GM19452 (cell line): ENCODE results near the gene ASS1.
"Not testable (repeated sequence)": the region's sequence is repeated elsewhere in the genome, so short reads cannot be mapped to it uniquely, and the experiment has no call there.

Source experiments
- ATAC-seq: cut with Tn5 transposase; IDR thresholded peaks from one replicate; pipeline ENCODE4 v1.9.1; 2021; ENCODE audit not compliant: unreplicated experiment

The ASS1 gene

GRCh38 chr9:130444565-130445221, at the start of gene ASS1:
TSS of gene ASS1 (plus strand) at chr9:130444961. CDS start at chr9:130452229, 7,268 bp downstream.
- ATAC-seq, result no peak

- ATAC-seq, result no peak
Observed at GRCh38 chr9:130395810-130396435, 48.8 kb upstream of the ASS1 start.

- ATAC-seq, result no peak
Observed at GRCh38 chr9:130396581-130396980, 48.2 kb upstream of the ASS1 start.

GRCh38 chr9:130398487-130399240, 46.1 kb upstream of the ASS1 start:
- ATAC-seq, result no peak

- no peak for ATAC-seq
Observed at GRCh38 chr9:130399768-130400167, 45.0 kb upstream of the ASS1 start.

GRCh38 chr9:130400870-130401269, 43.9 kb upstream of the ASS1 start:
- no peak for ATAC-seq

- ATAC-seq, result not testable (repeated sequence)
Observed at GRCh38 chr9:130401742-130402141, 43.0 kb upstream of the ASS1 start.

- no peak for ATAC-seq
Observed at GRCh38 chr9:130402243-130402642, 42.5 kb upstream of the ASS1 start.

GRCh38 chr9:130402645-130403440, 41.9 kb upstream of the ASS1 start:
- no peak for ATAC-seq

GRCh38 chr9:130405657-130406257, 39.0 kb upstream of the ASS1 start:
- no peak for ATAC-seq

GRCh38 chr9:130406278-130406895, 38.4 kb upstream of the ASS1 start:
- no peak for ATAC-seq

GRCh38 chr9:130407916-130408663, 36.7 kb upstream of the ASS1 start:
- no peak for ATAC-seq

- no peak for ATAC-seq
Observed at GRCh38 chr9:130408669-130409068, 36.1 kb upstream of the ASS1 start.

- ATAC-seq, result no peak
Observed at GRCh38 chr9:130409246-130409645, 35.5 kb upstream of the ASS1 start.

- ATAC-seq, result no peak
Observed at GRCh38 chr9:130410443-130410842, 34.3 kb upstream of the ASS1 start.

- ATAC-seq, result no peak
Observed at GRCh38 chr9:130411566-130411915, 33.2 kb upstream of the ASS1 start.

GRCh38 chr9:130414081-130414731, 30.6 kb upstream of the ASS1 start:
- no peak for ATAC-seq

GRCh38 chr9:130414910-130415746, 29.6 kb upstream of the ASS1 start:
- ATAC-seq, result no peak
